GM19468 (cell line): ENCODE results near the gene EXD3.
"Not testable (repeated sequence)": the region's sequence is repeated elsewhere in the genome, so short reads cannot be mapped to it uniquely, and the experiment has no call there.

Source experiments
- ATAC-seq: cut with Tn5 transposase; IDR thresholded peaks from one replicate; pipeline ENCODE4 v1.9.1; 2021; ENCODE audit warnings: mild to moderate bottlenecking, moderate library complexity, moderate number of reproducible peaks; ENCODE audit not compliant: unreplicated experiment; ENCODE audit errors: extremely low read depth

EXD3 gene

GRCh38 chr9:137422604-137423513 is at the start of gene EXD3, which contains the start of gene NOXA1:
Gene EXD3, minus strand, starts transcription at chr9:137423162. Its CDS starts 27,805 bp downstream, at chr9:137395357.
Gene NOXA1, plus strand, starts transcription at chr9:137423393. Its CDS starts 137 bp downstream, at chr9:137423530.
- peak; percentile 48 for ATAC-seq

GRCh38 chr9:137470785-137471184 is 47.8 kb upstream of the EXD3 start:
- no peak for ATAC-seq

- ATAC-seq = no peak
These were observed 44.9 kb upstream of the EXD3 start for GRCh38 chr9:137467896-137468295.

- ATAC-seq = no peak
These were observed 44.2 kb upstream of the EXD3 start for GRCh38 chr9:137467161-137467581.

- ATAC-seq = not testable (repeated sequence)
These were observed 43.6 kb upstream of the EXD3 start for GRCh38 chr9:137466389-137467085.

GRCh38 chr9:137465720-137466388 is 42.9 kb upstream of the EXD3 start:
- ATAC-seq = no peak

GRCh38 chr9:137465000-137465719 is 42.2 kb upstream of the EXD3 start:
- ATAC-seq = no peak

GRCh38 chr9:137464291-137464999 is 41.5 kb upstream of the EXD3 start:
- ATAC-seq = no peak

GRCh38 chr9:137463931-137464290 is 40.9 kb upstream of the EXD3 start:
- no peak for ATAC-seq

GRCh38 chr9:137462986-137463930 is 40.3 kb upstream of the EXD3 start:
- no peak for ATAC-seq

GRCh38 chr9:137462396-137462985 is 39.5 kb upstream of the EXD3 start:
- no peak for ATAC-seq

- ATAC-seq = peak; percentile 56
These were observed 38.9 kb upstream of the EXD3 start for GRCh38 chr9:137461663-137462395.

GRCh38 chr9:137461316-137461662 is 38.3 kb upstream of the EXD3 start:
- ATAC-seq = no peak

- no peak for ATAC-seq
These were observed 37.7 kb upstream of the EXD3 start for GRCh38 chr9:137460363-137461315.

- no peak for ATAC-seq
These were observed 36.8 kb upstream of the EXD3 start for GRCh38 chr9:137459601-137460362.

GRCh38 chr9:137459152-137459600 is 36.2 kb upstream of the EXD3 start, which contains the start of gene NSMF:
Gene NSMF, minus strand, starts transcription at chr9:137459334. Its CDS starts 232 bp downstream, at chr9:137459102.
- no peak for ATAC-seq
